ENCODE measurements around the gene CELA3A. TPM values are rescaled to one million over a fixed set of nuclear protein-coding genes. Genes with fewer than 3 reads are reported as not detected.
"Not testable (repeated sequence)": the region's sequence is repeated elsewhere in the genome, so short reads cannot be mapped to it uniquely, and the experiment has no call there.

The CELA3A gene
- polyA plus RNA-seq (2013, experiment 1 of 2) = not detected
- not detected for polyA plus RNA-seq (2013, experiment 2 of 2)

GRCh38 chr1:22001409-22001808, at the start of gene CELA3A:
Gene CELA3A (plus strand): TSS chr1:22001657. CDS start chr1:22001675, 18 bp downstream.
- 94% methylated on average over 5 of the region's 5 CpGs for WGBS

GRCh38 chr1:21952786-21953520, 48.5 kb upstream of the CELA3A start:
- no peaks in the 10 kb centered on the region for H3K36me3 ChIP-seq (ENCODE audit: insufficient read depth, low read length)
- H3K9me3 ChIP-seq (ENCODE audit: insufficient read depth, low read depth, low read length) = no peaks in the 10 kb centered on the region
- H3K27me3 ChIP-seq (ENCODE audit: insufficient read depth, low read length) = no peaks in the 10 kb centered on the region
- no peak overlapping the region for H3K27ac ChIP-seq (ENCODE audit: low read depth, low read length)
- no peak overlapping the region for H3K4me3 ChIP-seq (ENCODE audit: low read length)
- WGBS = 88% methylated on average over 5 of the region's 6 CpGs
- no peak overlapping the region for H3K9ac ChIP-seq (ENCODE audit: low read depth, low read length)
- H3K4me1 ChIP-seq (ENCODE audit: insufficient read depth, low read length) = peaks cover 10% of the 10 kb centered on the region

More at GRCh38 chr1:22001409-22001808, at the start of gene CELA3A:
- H3K27ac ChIP-seq (ENCODE audit: low read depth, low read length) = no peak within 1 kb of the TSS
- H3K4me1 ChIP-seq (ENCODE audit: insufficient read depth, low read length) = 0 out of 2 replicates have a peak, but pooled peaks cover 4% of the 10 kb centered on the region
- H3K27me3 ChIP-seq (ENCODE audit: insufficient read depth, low read length) = no peaks in the 10 kb centered on the region
- no peaks in the 10 kb centered on the region for H3K36me3 ChIP-seq (ENCODE audit: insufficient read depth, low read length)
- H3K9ac ChIP-seq (ENCODE audit: low read depth, low read length) = no peak within 1 kb of the TSS
- no peak within 1 kb of the TSS for H3K4me3 ChIP-seq (ENCODE audit: low read length)
- H3K9me3 ChIP-seq (ENCODE audit: insufficient read depth, low read depth, low read length) = no peaks in the 10 kb centered on the region

GRCh38 chr1:21955058-21955457, 46.4 kb upstream of the CELA3A start:
- no peaks in the 10 kb centered on the region for H3K36me3 ChIP-seq (ENCODE audit: insufficient read depth, low read length)
- 87% methylated on average over 16 of the region's 16 CpGs for WGBS
- peaks cover 10% of the 10 kb centered on the region for H3K4me1 ChIP-seq (ENCODE audit: insufficient read depth, low read length)
- H3K4me3 ChIP-seq (ENCODE audit: low read length) = no peak overlapping the region
- H3K9me3 ChIP-seq (ENCODE audit: insufficient read depth, low read depth, low read length) = no peaks in the 10 kb centered on the region
- no peak overlapping the region for H3K27ac ChIP-seq (ENCODE audit: low read depth, low read length)
- H3K27me3 ChIP-seq (ENCODE audit: insufficient read depth, low read length) = no peaks in the 10 kb centered on the region
- no peak overlapping the region for H3K9ac ChIP-seq (ENCODE audit: low read depth, low read length)

GRCh38 chr1:21955501-21956281, 45.8 kb upstream of the CELA3A start:
- Histone ChIP-seq H3K4me1 (ENCODE audit: insufficient read depth, low read length) (peaks cover 10% of the 10 kb centered on the region), H3K27me3 (ENCODE audit: insufficient read depth, low read length) (no peaks in the 10 kb centered on the region), H3K9me3 (ENCODE audit: insufficient read depth, low read depth, low read length) (no peaks in the 10 kb centered on the region), H3K9ac (ENCODE audit: low read depth, low read length) (0 out of 2 replicates have a peak overlapping the region, but pooled peaks have one; percentile 5), H3K4me3 (ENCODE audit: low read length) (no peak overlapping the region), H3K27ac (ENCODE audit: low read depth, low read length) (no peak overlapping the region), H3K36me3 (ENCODE audit: insufficient read depth, low read length) (no peaks in the 10 kb centered on the region)
- 62% methylated on average over 9 of the region's 9 CpGs for WGBS

- H3K27me3 ChIP-seq (ENCODE audit: insufficient read depth, low read length) = no peaks in the 10 kb centered on the region
- 82% methylated on average over 18 of the region's 18 CpGs for WGBS
- H3K4me3 ChIP-seq (ENCODE audit: low read length) = no peak overlapping the region
- no peaks in the 10 kb centered on the region for H3K9me3 ChIP-seq (ENCODE audit: insufficient read depth, low read depth, low read length)
- H3K4me1 ChIP-seq (ENCODE audit: insufficient read depth, low read length) = peaks cover 10% of the 10 kb centered on the region
- H3K9ac ChIP-seq (ENCODE audit: low read depth, low read length) = no peak overlapping the region
- no peaks in the 10 kb centered on the region for H3K36me3 ChIP-seq (ENCODE audit: insufficient read depth, low read length)
- H3K27ac ChIP-seq (ENCODE audit: low read depth, low read length) = no peak overlapping the region
Measured at GRCh38 chr1:21956720-21957552, 44.5 kb upstream of the CELA3A start.

- Histone ChIP-seq H3K27me3 (ENCODE audit: insufficient read depth, low read length) (no peaks in the 10 kb centered on the region), H3K4me1 (ENCODE audit: insufficient read depth, low read length) (peaks cover 5% of the 10 kb centered on the region; the same call in 1 of the 2 replicates), H3K9ac (ENCODE audit: low read depth, low read length) (no peak overlapping the region), H3K36me3 (ENCODE audit: insufficient read depth, low read length) (no peaks in the 10 kb centered on the region), H3K27ac (ENCODE audit: low read depth, low read length) (no peak overlapping the region), H3K9me3 (ENCODE audit: insufficient read depth, low read depth, low read length) (no peaks in the 10 kb centered on the region), H3K4me3 (ENCODE audit: low read length) (no peak overlapping the region)
- WGBS = 92% methylated on average over 2 of the region's 2 CpGs
Measured at GRCh38 chr1:21961337-21961736, 40.1 kb upstream of the CELA3A start.

- Histone ChIP-seq H3K27me3 (ENCODE audit: insufficient read depth, low read length) (no peaks in the 10 kb centered on the region), H3K4me1 (ENCODE audit: insufficient read depth, low read length) (peaks cover 5% of the 10 kb centered on the region; the same call in 1 of the 2 replicates), H3K9me3 (ENCODE audit: insufficient read depth, low read depth, low read length) (no peaks in the 10 kb centered on the region), H3K36me3 (ENCODE audit: insufficient read depth, low read length) (no peaks in the 10 kb centered on the region), H3K4me3 (ENCODE audit: low read length) (no peak overlapping the region), H3K9ac (ENCODE audit: low read depth, low read length) (no peak overlapping the region), H3K27ac (ENCODE audit: low read depth, low read length) (no peak overlapping the region)
- 95% methylated on average over 2 of the region's 2 CpGs for WGBS
Measured at GRCh38 chr1:21961799-21962198, 39.7 kb upstream of the CELA3A start.

- H3K36me3 ChIP-seq (ENCODE audit: insufficient read depth, low read length) = no peaks in the 10 kb centered on the region
- no peak overlapping the region for H3K4me3 ChIP-seq (ENCODE audit: low read length)
- WGBS = 26% methylated on average over 11 of the region's 11 CpGs
- H3K9ac ChIP-seq (ENCODE audit: low read depth, low read length) = peak overlapping the region; percentile 26; the same call in 1 of the 2 replicates
- H3K27ac ChIP-seq (ENCODE audit: low read depth, low read length) = no peak overlapping the region
- H3K4me1 ChIP-seq (ENCODE audit: insufficient read depth, low read length) = peaks cover 5% of the 10 kb centered on the region; the same call in 1 of the 2 replicates
- no peaks in the 10 kb centered on the region for H3K9me3 ChIP-seq (ENCODE audit: insufficient read depth, low read depth, low read length)
- no peaks in the 10 kb centered on the region for H3K27me3 ChIP-seq (ENCODE audit: insufficient read depth, low read length)
Measured at GRCh38 chr1:21963477-21964217, 37.8 kb upstream of the CELA3A start.

- Histone ChIP-seq H3K36me3 (ENCODE audit: insufficient read depth, low read length) (no peaks in the 10 kb centered on the region), H3K9ac (ENCODE audit: low read depth, low read length) (no peak overlapping the region), H3K4me3 (ENCODE audit: low read length) (no peak overlapping the region), H3K27ac (ENCODE audit: low read depth, low read length) (no peak overlapping the region), H3K9me3 (ENCODE audit: insufficient read depth, low read depth, low read length) (no peaks in the 10 kb centered on the region), H3K4me1 (ENCODE audit: insufficient read depth, low read length) (peaks cover 5% of the 10 kb centered on the region; the same call in 1 of the 2 replicates), H3K27me3 (ENCODE audit: insufficient read depth, low read length) (no peaks in the 10 kb centered on the region)
- WGBS = 92% methylated on average over 15 of the region's 15 CpGs
Measured at GRCh38 chr1:21966247-21967000, 35.0 kb upstream of the CELA3A start.

GRCh38 chr1:21967216-21967615, 34.2 kb upstream of the CELA3A start:
- H3K4me1 ChIP-seq (ENCODE audit: insufficient read depth, low read length); H3K9me3 ChIP-seq (ENCODE audit: insufficient read depth, low read depth, low read length); H3K4me3 ChIP-seq (ENCODE audit: low read length); H3K36me3 ChIP-seq (ENCODE audit: insufficient read depth, low read length); H3K9ac ChIP-seq (ENCODE audit: low read depth, low read length); H3K27ac ChIP-seq (ENCODE audit: low read depth, low read length); H3K27me3 ChIP-seq (ENCODE audit: insufficient read depth, low read length): not testable (repeated sequence)
- WGBS = 97% methylated on average over 6 of the region's 6 CpGs

All from HUES64 (cell line).